Fibroblast of mammary gland (primary cell): Measurements from ENCODE around the gene PHACTR1.

Experiments used
- DNase-seq: peaks from one replicate; pipeline ENCODE4 v3.0.0-alpha.2; 2010; ENCODE audit warnings: low read depth
- H3K4me3 ChIP-seq: 2 replicates; pipeline ENCODE4 v1.5.1; 2011; ENCODE audit warnings: low read depth, mild to moderate bottlenecking, low read length, moderate library complexity; ENCODE audit not compliant: control insufficient read depth
- CTCF ChIP-seq: conservative IDR thresholded peaks from 2 replicates; pipeline ENCODE4 v1.5.1; 2011; ENCODE audit warnings: low read depth, low read length, inconsistent platforms; ENCODE audit not compliant: control insufficient read depth, insufficient read depth

PHACTR1 gene

GRCh38 chr6:12709116-12709515, 7.5 kb upstream of the PHACTR1 start:
- no peak for TF ChIP-seq CTCF
- DNase-seq, result peak; percentile 19
- H3K4me3 ChIP-seq, result no peak overlapping the region

GRCh38 chr6:12709556-12710232, 6.9 kb upstream of the PHACTR1 start:
- no peak for DNase-seq
- H3K4me3 ChIP-seq, result no peak overlapping the region
- TF ChIP-seq CTCF, result no peak

- TF ChIP-seq CTCF, result no peak
- no peak for DNase-seq
- H3K4me3 ChIP-seq, result no peak overlapping the region
Observed at GRCh38 chr6:12710921-12711320, 5.6 kb upstream of the PHACTR1 start.

GRCh38 chr6:12714022-12714421, 2.5 kb upstream of the PHACTR1 start:
- TF ChIP-seq CTCF, result no peak
- no peak overlapping the region for H3K4me3 ChIP-seq

GRCh38 chr6:12715437-12715836, 1.1 kb upstream of the PHACTR1 start:
- DNase-seq, result no peak
- H3K4me3 ChIP-seq, result no peak overlapping the region
- TF ChIP-seq CTCF, result no peak

More at GRCh38 chr6:12714022-12714421, 2.5 kb upstream of the PHACTR1 start:
- no peak for DNase-seq

GRCh38 chr6:12717356-12717755, 789 bp downstream of the PHACTR1 start:
- TF ChIP-seq CTCF, result no peak
- H3K4me3 ChIP-seq, result no peak overlapping the region
- no peak for DNase-seq

- H3K4me3 ChIP-seq, result no peak overlapping the region
- TF ChIP-seq CTCF, result no peak
- DNase-seq, result no peak
Observed at GRCh38 chr6:12718015-12718414, 1.4 kb downstream of the PHACTR1 start.
